HL-60 (cell line): ENCODE data around the gene SPTBN1.

Experiments
- TF ChIP-seq, protein P1 (sequence below): IDR thresholded peaks from one replicate; pipeline ENCODE4 v1.5.1; 2011; ENCODE audit warnings: low read length, control low read depth, inconsistent platforms; ENCODE audit not compliant: insufficient read depth
- TF ChIP-seq, protein P2 (sequence below): IDR thresholded peaks from 2 replicates; pipeline ENCODE4 v1.6.1; 2012; ENCODE audit warnings: low read depth; ENCODE audit not compliant: insufficient replicate concordance

DNA sequence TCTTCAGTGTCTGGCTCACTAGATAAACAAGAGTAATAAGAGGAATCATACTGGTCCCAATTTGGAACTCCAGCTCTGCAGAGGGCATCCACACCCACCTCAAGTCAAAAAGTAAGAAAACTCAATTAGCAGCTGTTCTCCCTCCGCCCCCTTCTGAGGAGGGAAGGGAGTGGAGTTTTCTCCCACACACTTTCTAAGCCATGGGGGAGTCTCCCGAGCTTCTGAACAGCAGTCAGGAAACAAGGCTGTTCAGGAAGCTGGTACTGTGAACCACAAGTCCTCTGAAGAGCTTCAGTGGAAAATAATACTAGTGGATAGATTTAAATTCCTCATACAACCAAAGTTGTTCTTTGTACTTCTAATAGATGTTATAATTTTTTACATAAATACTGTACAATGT is 32.9 kb upstream of the SPTBN1 start:
- TF ChIP-seq, protein P1, sequence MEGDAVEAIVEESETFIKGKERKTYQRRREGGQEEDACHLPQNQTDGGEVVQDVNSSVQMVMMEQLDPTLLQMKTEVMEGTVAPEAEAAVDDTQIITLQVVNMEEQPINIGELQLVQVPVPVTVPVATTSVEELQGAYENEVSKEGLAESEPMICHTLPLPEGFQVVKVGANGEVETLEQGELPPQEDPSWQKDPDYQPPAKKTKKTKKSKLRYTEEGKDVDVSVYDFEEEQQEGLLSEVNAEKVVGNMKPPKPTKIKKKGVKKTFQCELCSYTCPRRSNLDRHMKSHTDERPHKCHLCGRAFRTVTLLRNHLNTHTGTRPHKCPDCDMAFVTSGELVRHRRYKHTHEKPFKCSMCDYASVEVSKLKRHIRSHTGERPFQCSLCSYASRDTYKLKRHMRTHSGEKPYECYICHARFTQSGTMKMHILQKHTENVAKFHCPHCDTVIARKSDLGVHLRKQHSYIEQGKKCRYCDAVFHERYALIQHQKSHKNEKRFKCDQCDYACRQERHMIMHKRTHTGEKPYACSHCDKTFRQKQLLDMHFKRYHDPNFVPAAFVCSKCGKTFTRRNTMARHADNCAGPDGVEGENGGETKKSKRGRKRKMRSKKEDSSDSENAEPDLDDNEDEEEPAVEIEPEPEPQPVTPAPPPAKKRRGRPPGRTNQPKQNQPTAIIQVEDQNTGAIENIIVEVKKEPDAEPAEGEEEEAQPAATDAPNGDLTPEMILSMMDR, result no peak
- TF ChIP-seq, protein P2, sequence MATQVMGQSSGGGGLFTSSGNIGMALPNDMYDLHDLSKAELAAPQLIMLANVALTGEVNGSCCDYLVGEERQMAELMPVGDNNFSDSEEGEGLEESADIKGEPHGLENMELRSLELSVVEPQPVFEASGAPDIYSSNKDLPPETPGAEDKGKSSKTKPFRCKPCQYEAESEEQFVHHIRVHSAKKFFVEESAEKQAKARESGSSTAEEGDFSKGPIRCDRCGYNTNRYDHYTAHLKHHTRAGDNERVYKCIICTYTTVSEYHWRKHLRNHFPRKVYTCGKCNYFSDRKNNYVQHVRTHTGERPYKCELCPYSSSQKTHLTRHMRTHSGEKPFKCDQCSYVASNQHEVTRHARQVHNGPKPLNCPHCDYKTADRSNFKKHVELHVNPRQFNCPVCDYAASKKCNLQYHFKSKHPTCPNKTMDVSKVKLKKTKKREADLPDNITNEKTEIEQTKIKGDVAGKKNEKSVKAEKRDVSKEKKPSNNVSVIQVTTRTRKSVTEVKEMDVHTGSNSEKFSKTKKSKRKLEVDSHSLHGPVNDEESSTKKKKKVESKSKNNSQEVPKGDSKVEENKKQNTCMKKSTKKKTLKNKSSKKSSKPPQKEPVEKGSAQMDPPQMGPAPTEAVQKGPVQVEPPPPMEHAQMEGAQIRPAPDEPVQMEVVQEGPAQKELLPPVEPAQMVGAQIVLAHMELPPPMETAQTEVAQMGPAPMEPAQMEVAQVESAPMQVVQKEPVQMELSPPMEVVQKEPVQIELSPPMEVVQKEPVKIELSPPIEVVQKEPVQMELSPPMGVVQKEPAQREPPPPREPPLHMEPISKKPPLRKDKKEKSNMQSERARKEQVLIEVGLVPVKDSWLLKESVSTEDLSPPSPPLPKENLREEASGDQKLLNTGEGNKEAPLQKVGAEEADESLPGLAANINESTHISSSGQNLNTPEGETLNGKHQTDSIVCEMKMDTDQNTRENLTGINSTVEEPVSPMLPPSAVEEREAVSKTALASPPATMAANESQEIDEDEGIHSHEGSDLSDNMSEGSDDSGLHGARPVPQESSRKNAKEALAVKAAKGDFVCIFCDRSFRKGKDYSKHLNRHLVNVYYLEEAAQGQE, result no peak
